GM12865 (cell line): ENCODE measurements around the gene GTF2H1.
"Not testable (repeated sequence)": the region's sequence is repeated elsewhere in the genome, so short reads cannot be mapped to it uniquely, and the experiment has no call there.

Source experiments
- DNase-seq: peaks from one replicate; pipeline ENCODE4 v3.0.0; 2010; ENCODE audit warnings: low read depth
- H3K4me3 ChIP-seq: 2 replicates; pipeline ENCODE4 v1.5.1; 2011; ENCODE audit warnings: mild to moderate bottlenecking, low read depth, low read length, control low read depth
- TF ChIP-seq, protein P1 (sequence below): IDR thresholded peaks from 2 replicates; pipeline ENCODE4 v1.5.1; 2011; ENCODE audit warnings: low read length, control low read depth, low read depth, inconsistent platforms; ENCODE audit not compliant: insufficient read depth; ENCODE audit errors: missing control alignments

GTF2H1 gene

DNA sequence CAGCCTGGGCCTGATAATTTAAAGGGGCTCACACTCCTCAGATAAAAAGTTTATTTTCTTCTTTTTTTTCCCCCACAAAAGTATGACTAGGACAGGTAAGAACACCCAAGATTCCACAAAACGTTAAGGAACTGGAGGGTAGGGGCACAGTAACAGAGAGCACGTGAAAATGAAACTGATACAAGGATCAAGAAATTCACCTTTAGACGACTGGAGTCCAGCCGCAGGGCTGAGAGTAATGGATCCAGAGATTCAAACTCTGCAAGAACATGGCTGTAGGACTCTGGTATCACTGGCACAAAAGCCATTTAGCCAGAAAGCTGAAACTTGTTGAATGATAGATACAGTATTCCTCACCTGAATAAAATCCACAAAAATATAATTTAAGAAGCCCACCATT, 4.8 kb upstream of the GTF2H1 start:
- TF ChIP-seq, protein P1, sequence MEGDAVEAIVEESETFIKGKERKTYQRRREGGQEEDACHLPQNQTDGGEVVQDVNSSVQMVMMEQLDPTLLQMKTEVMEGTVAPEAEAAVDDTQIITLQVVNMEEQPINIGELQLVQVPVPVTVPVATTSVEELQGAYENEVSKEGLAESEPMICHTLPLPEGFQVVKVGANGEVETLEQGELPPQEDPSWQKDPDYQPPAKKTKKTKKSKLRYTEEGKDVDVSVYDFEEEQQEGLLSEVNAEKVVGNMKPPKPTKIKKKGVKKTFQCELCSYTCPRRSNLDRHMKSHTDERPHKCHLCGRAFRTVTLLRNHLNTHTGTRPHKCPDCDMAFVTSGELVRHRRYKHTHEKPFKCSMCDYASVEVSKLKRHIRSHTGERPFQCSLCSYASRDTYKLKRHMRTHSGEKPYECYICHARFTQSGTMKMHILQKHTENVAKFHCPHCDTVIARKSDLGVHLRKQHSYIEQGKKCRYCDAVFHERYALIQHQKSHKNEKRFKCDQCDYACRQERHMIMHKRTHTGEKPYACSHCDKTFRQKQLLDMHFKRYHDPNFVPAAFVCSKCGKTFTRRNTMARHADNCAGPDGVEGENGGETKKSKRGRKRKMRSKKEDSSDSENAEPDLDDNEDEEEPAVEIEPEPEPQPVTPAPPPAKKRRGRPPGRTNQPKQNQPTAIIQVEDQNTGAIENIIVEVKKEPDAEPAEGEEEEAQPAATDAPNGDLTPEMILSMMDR, result no peak
- H3K4me3 ChIP-seq, result no peak overlapping the region
- no peak for DNase-seq

DNA sequence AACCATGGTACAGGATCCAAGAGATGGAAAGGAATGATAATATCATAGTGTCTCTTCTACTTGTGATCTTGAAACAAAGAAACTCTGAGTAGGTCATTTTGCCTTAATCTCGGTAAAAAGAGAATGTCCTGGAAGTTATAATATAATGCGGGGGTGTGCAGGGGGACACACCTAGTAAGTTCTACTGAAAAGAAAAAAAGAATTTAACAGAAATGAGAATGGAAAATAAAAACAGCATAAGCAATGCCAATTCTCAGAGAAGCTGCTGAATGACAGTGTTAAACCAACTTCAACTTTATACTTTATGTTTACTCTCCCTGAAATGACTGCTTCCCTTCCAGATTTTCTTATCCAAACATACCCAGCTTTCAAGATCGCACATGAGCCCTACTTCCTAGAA, 2.5 kb upstream of the GTF2H1 start:
- no peak for DNase-seq
- TF ChIP-seq, protein P1, result no peak
- H3K4me3 ChIP-seq, result peak overlapping the region; percentile 92

DNA sequence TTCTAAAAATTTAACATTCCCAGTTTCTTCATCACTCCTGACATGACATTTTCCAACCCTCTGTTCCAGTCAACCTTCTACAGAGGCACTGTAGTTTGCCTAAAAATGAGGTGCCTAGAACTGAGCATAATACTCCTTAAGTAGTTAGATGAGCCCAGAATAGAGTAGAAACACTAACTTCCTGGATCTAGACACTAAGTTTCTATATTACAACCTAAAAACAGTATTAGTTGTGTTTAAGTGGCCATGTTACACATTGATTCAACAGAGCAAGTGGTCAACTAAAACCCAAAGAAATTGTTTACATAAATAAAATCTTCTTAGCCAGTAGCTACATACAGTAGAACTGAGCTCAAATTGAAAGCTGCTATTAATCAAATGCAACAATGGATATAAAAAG, 1.8 kb upstream of the GTF2H1 start:
- TF ChIP-seq, protein P1, result no peak
- DNase-seq, result peak; percentile 13
- peak overlapping the region; percentile 92 for H3K4me3 ChIP-seq

DNA sequence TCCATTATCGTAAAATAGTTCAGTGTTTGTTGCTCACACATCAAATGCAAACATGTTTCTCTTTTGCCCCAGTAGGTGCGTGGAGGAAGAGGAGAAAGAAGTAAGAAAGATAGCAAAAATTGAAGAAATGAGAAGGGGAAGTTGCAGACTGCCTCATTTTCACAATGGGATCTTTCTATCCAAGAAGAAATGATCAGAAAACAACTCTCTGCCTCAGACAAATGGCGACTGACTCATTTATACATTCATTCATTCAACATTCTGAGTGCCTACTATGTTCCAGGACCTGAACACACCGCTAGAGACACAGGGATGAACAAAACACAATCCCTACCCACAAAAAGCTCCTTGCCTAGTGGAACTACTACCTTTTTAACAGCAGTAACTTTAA, 794 bp upstream of the GTF2H1 start:
- DNase-seq, result no peak
- peak overlapping the region; percentile 92 for H3K4me3 ChIP-seq
- TF ChIP-seq, protein P1, result no peak

DNA sequence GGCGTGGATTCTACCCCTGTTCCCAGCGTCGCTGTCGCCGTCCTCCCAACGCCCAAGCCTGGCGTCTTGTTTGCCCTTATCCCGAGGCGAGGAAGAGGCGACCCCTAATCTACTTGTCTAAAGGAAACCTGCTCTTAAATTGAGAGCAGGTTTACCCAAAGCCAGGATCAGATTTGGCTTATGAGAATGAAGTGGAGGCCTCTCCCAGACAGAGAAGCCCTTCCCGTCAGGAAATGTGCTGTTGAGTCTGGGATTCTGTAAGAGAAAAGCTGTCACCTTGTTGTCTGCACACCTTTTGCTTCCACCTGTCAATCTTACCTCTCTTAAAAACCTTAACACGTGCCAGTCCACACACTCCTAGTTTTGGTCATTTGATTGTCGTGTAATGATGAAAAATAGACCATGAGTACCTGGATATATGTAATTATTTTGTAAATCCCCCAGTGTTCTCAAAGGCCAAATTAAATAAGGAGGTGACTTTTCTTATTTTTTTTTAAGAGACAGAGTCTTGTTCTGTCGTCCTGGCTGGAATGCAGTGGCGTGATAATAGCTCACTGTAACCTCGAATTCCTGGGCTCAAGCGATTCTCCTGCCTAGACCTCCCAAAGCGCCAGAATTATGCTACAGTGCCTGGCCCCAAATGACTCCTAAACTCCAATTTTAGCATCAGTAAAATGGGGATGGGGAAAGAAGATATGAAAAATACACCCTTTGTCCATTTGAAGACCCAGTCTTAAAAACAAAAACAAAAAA, 627 bp downstream of the GTF2H1 start:
- peak; percentile 9 for DNase-seq
- TF ChIP-seq, protein P1, result no peak
- H3K4me3 ChIP-seq, result peak overlapping the region; percentile 92

DNA sequence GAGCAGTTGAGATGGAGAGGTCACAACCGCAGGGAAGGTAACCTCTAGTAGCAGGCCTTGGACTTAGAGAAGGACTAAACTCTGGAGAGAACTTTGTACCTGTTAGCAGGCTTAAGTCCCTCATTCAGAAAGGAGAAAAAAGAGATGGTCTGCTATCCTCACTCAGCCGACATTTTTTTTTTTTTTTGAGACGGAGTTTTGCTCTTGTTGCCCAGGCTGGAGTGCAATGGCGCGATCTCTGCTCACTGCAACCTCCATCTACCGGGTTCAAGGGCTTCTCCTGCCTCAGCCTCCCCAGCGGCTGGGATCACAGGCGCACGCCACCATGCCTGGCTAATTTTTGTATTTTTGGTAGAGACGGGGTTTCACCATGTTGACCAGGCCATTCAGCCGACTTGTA, 1.5 kb downstream of the GTF2H1 start:
- peak overlapping the region; percentile 92 for H3K4me3 ChIP-seq

DNA sequence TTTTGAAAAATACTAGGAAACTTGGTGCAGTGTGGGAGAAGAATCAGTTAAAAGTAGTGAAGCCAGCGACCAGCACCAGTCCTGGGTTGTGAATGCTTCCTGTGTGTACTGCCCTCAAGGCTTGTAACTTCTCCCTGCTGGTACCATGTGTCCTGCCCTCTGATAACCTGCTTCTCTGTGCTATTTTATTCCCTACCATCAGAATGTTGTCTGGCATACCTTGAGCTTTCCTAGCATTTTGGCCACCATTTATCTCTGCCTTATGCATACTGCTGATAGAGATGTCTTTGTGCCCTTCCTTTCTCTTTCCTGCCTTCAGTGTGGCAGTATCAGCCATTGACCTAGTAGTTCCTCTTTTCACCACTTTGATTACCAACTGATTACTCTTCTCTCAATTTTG, 2.0 kb downstream of the GTF2H1 start:
- H3K4me3 ChIP-seq, result peak overlapping the region; percentile 92
- TF ChIP-seq, protein P1, result no peak
- peak; percentile 11 for DNase-seq

More for the DNA sequence above, 1.5 kb downstream of the GTF2H1 start:
- DNase-seq, result not testable (repeated sequence)
